IPS DF 6.9 (cell line): ENCODE results near the gene AIPL1.

Experiments used
- DNase-seq: peaks from one replicate; pipeline ENCODE4 v3.0.0-alpha.2; 2013; ENCODE audit warnings: low read depth, low spot score
- H3K27ac ChIP-seq: one replicate; pipeline ENCODE4 v1.5.1; 2013; ENCODE audit warnings: low read length, control low read depth
- H3K27me3 ChIP-seq: 2 replicates; pipeline ENCODE4 v1.6.1; 2013; ENCODE audit warnings: mild to moderate bottlenecking, low read length; ENCODE audit not compliant: control insufficient read depth, insufficient read depth
- H3K36me3 ChIP-seq: 2 replicates; pipeline ENCODE4 v1.6.1; 2013; ENCODE audit warnings: low read length; ENCODE audit not compliant: control insufficient read depth, insufficient read depth
- H3K4me1 ChIP-seq: 2 replicates; pipeline ENCODE4 v1.6.1; 2013; ENCODE audit warnings: low read length; ENCODE audit not compliant: control insufficient read depth, insufficient read depth
- H3K4me3 ChIP-seq: 2 replicates; pipeline ENCODE4 v1.5.1; 2013; ENCODE audit warnings: mild to moderate bottlenecking, low read length
- H3K9me3 ChIP-seq: 2 replicates; pipeline ENCODE4 v1.6.1; 2013; ENCODE audit warnings: low read length, inconsistent platforms; ENCODE audit not compliant: control insufficient read depth, insufficient read depth
- WGBS: extraction: QIAGEN DNeasy Blood & Tissue Kit; methylation state at CpG from one replicate; pipeline ENCODE4 v1.1.7; 2013; ENCODE audit warnings: mixed read lengths, missing lambda C conversion rate; ENCODE audit not compliant: insufficient read length, insufficient coverage; 5-methylcytosine and 5-hydroxymethylcytosine counted together

Gene AIPL1

DNA sequence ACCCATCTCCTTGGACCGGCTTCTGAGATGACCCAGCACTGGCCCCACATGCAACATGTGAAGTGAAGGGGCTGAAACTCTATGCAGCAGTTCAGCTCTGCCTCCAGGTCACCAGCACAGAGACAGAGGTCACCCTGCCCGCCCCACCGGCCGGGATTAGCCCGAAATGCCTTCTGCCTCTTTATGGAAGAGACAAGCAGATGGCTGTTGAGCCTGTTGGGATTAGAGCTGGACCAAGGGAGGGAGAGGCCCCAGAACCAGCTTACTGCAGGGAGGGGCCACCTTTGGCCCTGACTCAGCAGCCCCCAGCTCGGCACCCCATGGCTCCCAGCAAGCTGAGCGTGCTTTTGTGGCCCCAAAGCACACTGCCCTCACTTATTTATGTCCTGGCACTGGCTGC is 5.7 kb downstream of the AIPL1 start:
- Histone ChIP-seq H3K9me3 (no peaks in the 10 kb centered on the region), H3K27me3 (no peaks in the 10 kb centered on the region), H3K27ac (no peak overlapping the region), H3K4me1 (no peaks in the 10 kb centered on the region), H3K36me3 (peaks cover 3% of the 10 kb centered on the region; the same call in 1 of the 2 replicates), H3K4me3 (no peak overlapping the region)
- DNase-seq, result no peak
- WGBS, result no CpG with 5 or more reads among the region's 7 CpGs

DNA sequence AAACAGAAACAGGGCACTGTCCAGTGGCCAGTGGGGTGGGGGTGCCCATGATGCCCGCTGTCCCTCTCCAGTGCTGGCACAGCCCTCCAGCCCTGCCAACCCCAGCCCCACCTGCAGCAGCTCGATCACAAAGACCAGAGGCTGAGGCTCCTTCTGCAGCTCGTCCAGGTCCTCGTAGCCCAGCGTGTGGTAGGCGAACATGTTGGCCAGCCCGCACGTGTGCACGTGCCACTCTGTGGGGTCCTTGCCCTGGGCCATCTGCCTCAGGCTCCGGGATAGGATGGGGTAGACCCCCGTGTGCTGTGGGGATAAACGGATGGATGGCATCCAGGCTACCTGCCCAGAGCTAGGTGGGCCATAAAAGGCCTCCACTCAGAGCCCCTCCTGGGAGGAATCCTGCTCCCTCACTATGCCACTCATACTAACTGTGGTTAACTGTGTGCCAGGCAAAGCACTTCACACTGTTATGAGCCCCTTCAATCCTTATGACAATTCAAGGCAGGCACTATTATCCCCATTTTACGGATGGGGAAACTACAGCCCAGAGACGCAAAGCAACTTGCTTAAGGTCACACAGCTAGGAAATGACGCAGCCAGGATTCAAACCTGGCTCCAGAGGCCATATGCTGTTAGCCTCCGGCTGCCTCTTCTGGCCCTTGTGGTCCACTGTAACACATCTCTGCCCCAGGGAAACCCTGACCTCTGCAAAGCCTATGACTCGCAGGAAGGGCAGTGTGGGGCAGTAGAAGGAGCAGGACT is 6.5 kb downstream of the AIPL1 start:
- Histone ChIP-seq H3K9me3 (no peaks in the 10 kb centered on the region), H3K4me1 (no peaks in the 10 kb centered on the region), H3K36me3 (peaks cover 3% of the 10 kb centered on the region; the same call in 1 of the 2 replicates), H3K4me3 (no peak overlapping the region), H3K27me3 (no peaks in the 10 kb centered on the region), H3K27ac (no peak overlapping the region)
- WGBS, result no CpG with 5 or more reads among the region's 17 CpGs
- DNase-seq, result no peak

DNA sequence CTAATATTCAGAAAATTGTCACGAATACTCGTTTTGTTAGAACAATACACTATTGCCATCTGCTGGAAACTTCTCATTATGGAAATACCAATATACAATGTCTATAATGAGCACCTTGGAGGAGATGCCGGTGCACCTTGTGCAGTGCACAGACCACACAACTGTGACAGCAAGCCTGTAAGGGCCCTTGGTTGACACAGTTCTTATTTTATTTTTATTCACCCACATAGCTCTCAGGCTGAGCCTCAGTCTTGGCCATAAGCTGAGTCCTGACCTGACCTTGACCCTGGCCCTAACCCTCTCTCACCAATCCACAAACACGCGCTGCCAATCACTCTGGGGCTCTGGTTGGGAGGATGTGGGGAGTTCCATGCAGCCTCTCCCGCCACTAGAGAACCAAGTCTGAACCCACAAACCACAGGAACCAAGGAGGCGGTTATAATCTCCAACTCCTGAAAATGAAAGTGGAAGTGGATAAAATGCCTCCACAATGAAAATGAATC is 7.6 kb downstream of the AIPL1 start:
- no peak for DNase-seq

DNA sequence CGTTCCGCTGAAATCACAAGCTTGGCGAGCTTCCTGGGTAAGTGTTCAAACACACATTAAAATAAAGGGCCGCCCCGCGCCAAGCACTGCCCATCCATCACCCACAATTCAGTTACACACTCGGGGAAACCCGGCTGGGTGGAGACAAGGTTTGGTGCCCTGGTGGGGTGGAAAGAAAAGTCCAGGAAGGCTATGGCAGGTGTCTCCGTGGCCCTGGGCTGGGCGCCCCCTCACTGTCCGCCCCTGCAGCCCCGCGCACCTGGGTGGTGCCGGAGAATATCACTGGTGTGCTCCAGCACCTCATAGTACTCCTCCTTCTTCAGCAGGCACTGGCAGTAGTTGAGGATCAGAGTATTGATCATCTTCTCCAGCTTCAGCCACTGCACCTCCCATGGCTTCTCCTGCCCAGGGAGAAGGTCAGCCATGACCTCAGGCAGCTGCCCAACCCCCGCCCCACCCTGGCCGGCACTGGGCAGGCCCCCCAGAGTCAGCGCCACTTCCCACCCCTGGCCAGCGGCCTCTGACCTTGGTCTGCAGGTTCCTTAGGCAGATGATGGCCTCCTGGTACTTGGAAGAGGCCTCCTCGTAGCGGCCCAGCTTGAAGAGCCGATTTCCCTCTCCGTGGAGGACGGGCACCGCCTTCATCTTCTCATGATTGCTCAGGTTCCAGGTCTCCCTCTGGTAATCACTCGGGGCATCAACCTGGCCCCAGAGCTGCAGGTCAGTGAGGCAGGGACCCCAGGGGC is 8.4 kb downstream of the AIPL1 start:
- Histone ChIP-seq H3K36me3 (peaks cover 3% of the 10 kb centered on the region; the same call in 1 of the 2 replicates), H3K4me3 (no peak overlapping the region), H3K4me1 (no peaks in the 10 kb centered on the region), H3K27ac (no peak overlapping the region), H3K9me3 (no peaks in the 10 kb centered on the region), H3K27me3 (no peaks in the 10 kb centered on the region)
- WGBS, result 100% methylated on average over 1 of the region's 25 CpGs
- DNase-seq, result no peak

More for the DNA sequence above, 7.6 kb downstream of the AIPL1 start:
- H3K4me1 ChIP-seq, result no peaks in the 10 kb centered on the region
- no CpG with 5 or more reads among the region's 7 CpGs for WGBS
- H3K27ac ChIP-seq, result no peak overlapping the region
- H3K27me3 ChIP-seq, result no peaks in the 10 kb centered on the region
- peaks cover 3% of the 10 kb centered on the region; the same call in 1 of the 2 replicates for H3K36me3 ChIP-seq
- H3K4me3 ChIP-seq, result no peak overlapping the region
- no peaks in the 10 kb centered on the region for H3K9me3 ChIP-seq

DNA sequence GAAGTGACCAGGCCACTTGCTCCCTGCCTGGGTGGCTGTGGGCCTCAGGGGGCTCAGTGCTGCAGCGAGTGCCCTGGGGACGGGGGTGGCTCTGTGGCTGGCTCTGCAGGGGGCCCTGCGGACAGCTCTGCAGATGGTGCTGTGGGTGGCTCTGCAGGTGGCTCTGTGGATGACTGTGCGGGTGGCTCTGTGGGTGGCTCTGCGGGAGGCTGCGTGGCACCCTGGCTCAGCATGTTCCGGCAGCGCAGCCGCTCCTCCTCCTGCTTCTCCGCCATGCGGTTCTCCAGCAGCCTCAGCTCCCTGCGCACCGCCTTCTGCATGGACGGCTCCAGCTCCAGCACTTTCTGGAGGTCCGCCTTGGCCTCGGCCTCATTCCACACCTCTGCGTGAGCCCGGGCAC is 9.5 kb downstream of the AIPL1 start:
- H3K4me3 ChIP-seq, result no peak overlapping the region
- WGBS, result no CpG with 5 or more reads among the region's 18 CpGs
- no peaks in the 10 kb centered on the region for H3K4me1 ChIP-seq
- no peak overlapping the region for H3K27ac ChIP-seq
- no peaks in the 10 kb centered on the region for H3K9me3 ChIP-seq
- H3K36me3 ChIP-seq, result peaks cover 3% of the 10 kb centered on the region; the same call in 1 of the 2 replicates
- no peaks in the 10 kb centered on the region for H3K27me3 ChIP-seq
- no peak for DNase-seq

DNA sequence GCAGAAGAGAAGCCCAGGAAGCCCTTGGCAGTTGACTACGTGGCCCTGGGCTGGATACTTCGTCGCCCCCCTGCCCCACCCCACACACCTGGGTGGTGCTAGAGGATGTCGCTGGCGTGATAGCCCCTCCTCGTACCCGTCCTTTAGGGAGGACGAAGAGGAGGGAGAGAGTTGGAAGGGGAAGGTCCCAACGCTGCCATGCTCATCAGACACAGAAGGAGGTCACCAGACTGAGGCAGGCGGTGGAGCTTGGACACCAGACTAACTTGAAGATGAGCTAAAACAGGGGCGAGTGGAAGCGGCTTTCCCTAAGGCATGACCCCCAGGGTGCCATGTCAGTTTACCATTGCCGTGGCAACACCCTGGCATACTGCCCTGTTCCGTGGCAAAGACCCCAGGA is 11.0 kb downstream of the AIPL1 start:
- WGBS, result no CpG with 5 or more reads among the region's 14 CpGs
- DNase-seq, result no peak
- no peak overlapping the region for H3K27ac ChIP-seq
- H3K36me3 ChIP-seq, result peaks cover 3% of the 10 kb centered on the region; the same call in 1 of the 2 replicates
- no peaks in the 10 kb centered on the region for H3K27me3 ChIP-seq
- no peak overlapping the region for H3K4me3 ChIP-seq
- H3K4me1 ChIP-seq, result peaks cover 5% of the 10 kb centered on the region
- no peaks in the 10 kb centered on the region for H3K9me3 ChIP-seq

DNA sequence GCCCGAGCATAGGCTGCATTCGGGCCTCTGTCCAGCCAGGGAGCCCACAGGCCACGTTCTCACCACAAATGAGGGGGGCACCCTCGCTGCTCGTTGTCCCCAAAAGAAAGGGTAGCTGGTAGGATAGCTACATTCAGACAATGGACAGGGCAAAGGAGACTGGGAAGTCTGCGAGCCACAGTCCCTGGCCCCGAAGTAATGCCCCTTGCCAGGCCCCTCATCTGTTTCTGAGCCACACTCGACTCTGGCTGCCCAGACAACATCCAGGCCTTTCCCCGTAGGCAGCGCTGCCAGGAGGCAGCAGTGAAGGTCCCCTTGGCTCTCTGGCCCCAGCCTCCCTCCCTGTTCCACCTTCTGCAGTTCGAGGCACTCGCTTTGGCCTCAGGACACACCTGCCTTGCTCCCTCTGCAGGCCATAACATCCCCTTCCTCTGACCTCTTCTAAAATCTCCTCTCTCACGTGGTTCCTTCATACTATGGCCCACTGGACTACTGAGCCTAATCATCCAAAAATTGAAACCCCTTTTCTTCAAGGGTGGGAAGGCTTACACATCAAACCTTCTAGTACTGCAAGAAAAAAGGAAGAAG is 12.2 kb downstream of the AIPL1 start:
- Histone ChIP-seq H3K4me3 (no peak overlapping the region), H3K36me3 (peaks cover 3% of the 10 kb centered on the region; the same call in 1 of the 2 replicates), H3K9me3 (no peaks in the 10 kb centered on the region), H3K27me3 (no peaks in the 10 kb centered on the region), H3K27ac (no peak overlapping the region), H3K4me1 (peaks cover 5% of the 10 kb centered on the region)
- no peak for DNase-seq
- no CpG with 5 or more reads among the region's 13 CpGs for WGBS

DNA sequence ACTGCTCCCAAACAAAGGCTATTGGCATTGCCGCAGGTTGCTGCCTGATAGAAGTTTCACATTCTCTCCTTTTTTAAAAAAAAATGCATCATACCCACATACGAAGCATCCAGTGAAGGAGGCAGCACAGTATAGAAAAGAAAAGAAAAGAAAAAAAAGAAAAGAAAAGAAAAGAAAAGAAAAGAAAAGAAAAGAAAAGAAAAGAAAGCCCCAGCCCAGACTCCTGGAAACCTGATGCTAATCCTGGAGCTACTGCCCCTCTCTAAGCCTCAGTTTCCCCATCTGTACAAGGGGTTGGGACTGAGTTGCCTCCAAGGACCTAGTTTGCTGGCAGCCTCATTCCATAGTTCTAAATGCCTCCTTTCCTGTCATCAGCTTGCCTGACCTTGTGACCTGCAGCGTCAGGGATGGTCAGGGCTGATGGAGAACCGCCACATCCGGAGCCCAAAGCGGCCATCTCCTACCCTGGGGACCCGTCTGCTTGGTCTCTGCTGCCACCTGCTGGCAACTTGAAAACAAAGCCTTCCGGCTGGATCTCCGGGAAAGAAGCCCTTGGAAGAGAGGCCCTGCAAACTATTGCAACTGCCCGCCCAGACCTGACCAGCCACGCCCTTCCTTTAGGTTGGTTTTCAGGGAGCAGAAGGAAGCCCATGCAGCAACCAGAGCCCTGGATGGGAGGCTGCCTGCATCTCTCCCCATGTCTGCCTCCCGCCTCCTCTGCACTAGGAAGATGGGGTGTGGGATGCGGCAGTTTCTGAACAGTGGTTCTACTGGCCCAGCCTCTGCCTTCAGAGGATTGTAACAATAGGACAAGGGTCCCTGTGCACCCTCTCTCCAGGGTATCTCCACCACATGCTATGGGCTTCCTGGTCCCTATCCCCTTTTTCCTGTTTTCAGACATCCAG is 13.0 kb downstream of the AIPL1 start:
- H3K4me3 ChIP-seq, result no peak overlapping the region
- DNase-seq, result no peak
- H3K36me3 ChIP-seq, result peaks cover 3% of the 10 kb centered on the region; the same call in 1 of the 2 replicates
- H3K27ac ChIP-seq, result no peak overlapping the region
- H3K4me1 ChIP-seq, result peaks cover 5% of the 10 kb centered on the region
- no peaks in the 10 kb centered on the region for H3K27me3 ChIP-seq
- no CpG with 5 or more reads among the region's 13 CpGs for WGBS
- no peaks in the 10 kb centered on the region for H3K9me3 ChIP-seq

DNA sequence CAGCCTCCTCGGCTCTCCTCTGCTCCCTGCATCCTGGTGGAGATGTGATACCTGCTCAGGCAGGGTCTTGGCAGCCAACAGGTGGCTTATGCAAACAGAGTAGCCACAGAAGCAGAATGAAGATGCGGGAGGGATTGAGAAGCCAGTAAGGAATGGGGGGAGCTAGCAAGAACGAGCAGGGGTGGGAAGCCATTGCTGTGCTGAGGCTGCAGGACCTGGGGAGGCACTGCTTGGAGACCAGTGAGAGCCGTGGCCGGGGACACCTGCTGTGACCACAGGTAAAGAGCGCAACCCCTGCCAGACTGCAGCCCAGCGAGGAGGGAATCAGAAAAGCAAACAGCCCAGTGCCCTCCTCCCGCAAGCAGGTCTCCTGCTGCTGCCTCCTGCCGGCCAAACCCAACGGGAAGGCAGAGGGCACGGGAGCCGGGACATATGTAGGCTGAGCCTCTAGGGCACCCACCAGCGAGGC is 14.7 kb downstream of the AIPL1 start:
- no peak overlapping the region for H3K27ac ChIP-seq
- H3K36me3 ChIP-seq, result no peaks in the 10 kb centered on the region
- no peak overlapping the region for H3K4me3 ChIP-seq
- WGBS, result no CpG with 5 or more reads among the region's 13 CpGs
- H3K27me3 ChIP-seq, result no peaks in the 10 kb centered on the region
- no peaks in the 10 kb centered on the region for H3K9me3 ChIP-seq
- DNase-seq, result no peak
- H3K4me1 ChIP-seq, result peaks cover 5% of the 10 kb centered on the region
